Karpas-422 (cell line): ENCODE data around the gene TMEM132A. TPM values are rescaled to one million over a fixed set of nuclear protein-coding genes. Genes with fewer than 3 reads are reported as not detected.
"Not testable (repeated sequence)": the region's sequence is repeated elsewhere in the genome, so short reads cannot be mapped to it uniquely, and the experiment has no call there.

Experiments
- DNase-seq: peaks from one replicate; pipeline ENCODE4 v3.0.0-alpha.2; 2015
- H2AFZ ChIP-seq: fragments of 200-600 bp; sonication (generic); 2 replicates; pipeline ENCODE4 v1.6.1; 2014; ENCODE audit warnings: antibody characterized with exemption, low read length, mixed read lengths
- H3K27ac ChIP-seq: fragments of 200-600 bp; sonication (generic); 2 replicates; pipeline ENCODE4 v1.5.1; 2014; ENCODE audit warnings: mild to moderate bottlenecking, low read length, moderate library complexity
- H3K27me3 ChIP-seq: fragments of 200-600 bp; sonication (generic); 2 replicates; pipeline ENCODE4 v1.6.1; 2014; ENCODE audit warnings: low read length, mixed read lengths
- H3K36me3 ChIP-seq: fragments of 200-600 bp; sonication (generic); 2 replicates; pipeline ENCODE4 v1.6.1; 2014; ENCODE audit warnings: low read length, mixed read lengths; ENCODE audit not compliant: insufficient read depth
- H3K4me1 ChIP-seq: fragments of 200-600 bp; sonication (generic); 2 replicates; pipeline ENCODE4 v1.6.1; 2014; ENCODE audit warnings: mild to moderate bottlenecking, low read length, mixed read lengths
- H3K4me2 ChIP-seq: fragments of 200-600 bp; sonication (generic); 2 replicates; pipeline ENCODE4 v1.6.1; 2014; ENCODE audit warnings: low read length, low read depth, mild to moderate bottlenecking; ENCODE audit not compliant: poor library complexity, severe bottlenecking
- H3K4me3 ChIP-seq: fragments of 200-600 bp; sonication (generic); 2 replicates; pipeline ENCODE4 v1.5.1; 2014; ENCODE audit warnings: mild to moderate bottlenecking, antibody characterized with exemption, low read length, mixed read lengths
- H3K79me2 ChIP-seq: fragments of 200-600 bp; sonication (generic); 2 replicates; pipeline ENCODE4 v1.6.1; 2014; ENCODE audit warnings: mild to moderate bottlenecking, low read length, mixed read lengths
- H3K9ac ChIP-seq: fragments of 200-600 bp; sonication (generic); 2 replicates; pipeline ENCODE4 v1.6.0; 2014; ENCODE audit warnings: low read length
- H3K9me2 ChIP-seq: fragments of 200-600 bp; sonication (generic), shearing (Covaris generic); replicated peaks from 2 replicates; pipeline ENCODE4 v1.6.0; 2014; ENCODE audit warnings: mild to moderate bottlenecking, low read length, moderate library complexity; ENCODE audit not compliant: insufficient read depth
- H3K9me3 ChIP-seq: fragments of 300-700, 200-600 bp; sonication (generic); 2 replicates; pipeline ENCODE4 v1.6.1; 2014; ENCODE audit warnings: low read length, mixed read lengths
- H4K20me1 ChIP-seq: fragments of 200-600 bp; sonication (generic); 2 replicates; pipeline ENCODE4 v1.6.1; 2014; ENCODE audit warnings: mild to moderate bottlenecking, antibody characterized with exemption, low read length, low read depth; ENCODE audit not compliant: insufficient read depth
- total RNA-seq: library from RNA; depleted of rRNA; stranded (reverse); fragments of >200 nt; shearing (Covaris generic); gene quantifications from 2 replicates; pipeline ENCODE4 v1.2.3, GENCODE V29; 2014; ENCODE audit warnings: low replicate concordance

Gene TMEM132A
- total RNA-seq, 1 experiment from 2014 or later = 1.6 TPM

- no peak within 1 kb of the TSS for H3K4me3 ChIP-seq
- H3K9me3 ChIP-seq = no peaks in the 10 kb centered on the region
- no peak for DNase-seq
- no peak within 1 kb of the TSS for H3K27ac ChIP-seq
- no peak within 1 kb of the TSS for H2AFZ ChIP-seq
- H3K9ac ChIP-seq = no peak within 1 kb of the TSS
- H3K27me3 ChIP-seq = no peaks in the 10 kb centered on the region
- no peaks in the 10 kb centered on the region for H4K20me1 ChIP-seq
- H3K79me2 ChIP-seq = no peaks in the 10 kb centered on the region
- H3K4me2 ChIP-seq = no peak within 1 kb of the TSS
- H3K4me1 ChIP-seq = no peaks in the 10 kb centered on the region; the same call in 1 of the 2 replicates
- H3K9me2 ChIP-seq = no peaks in the 10 kb centered on the region
- no peaks in the 10 kb centered on the region for H3K36me3 ChIP-seq
Measured at GRCh38 chr11:60971520-60971919, 47.3 kb downstream of the TMEM132A start, which contains the start of gene CD6. Gene CD6 (plus strand): TSS chr11:60971680. CDS start chr11:60971866, 186 bp downstream.

GRCh38 chr11:60972182-60973030, 48.1 kb downstream of the TMEM132A start:
- no peaks in the 10 kb centered on the region for H4K20me1 ChIP-seq
- H2AFZ ChIP-seq = no peak overlapping the region
- H3K9ac ChIP-seq = no peak overlapping the region
- H3K9me3 ChIP-seq = no peaks in the 10 kb centered on the region
- H3K79me2 ChIP-seq = no peaks in the 10 kb centered on the region
- no peak overlapping the region for H3K4me2 ChIP-seq
- no peaks in the 10 kb centered on the region for H3K27me3 ChIP-seq
- no peak overlapping the region for H3K27ac ChIP-seq
- no peak overlapping the region for H3K4me3 ChIP-seq
- no peak for DNase-seq
- H3K4me1 ChIP-seq = peaks cover 4% of the 10 kb centered on the region
- H3K9me2 ChIP-seq = no peaks in the 10 kb centered on the region
- H3K36me3 ChIP-seq = no peaks in the 10 kb centered on the region

- H3K9ac ChIP-seq = no peak overlapping the region
- H3K27me3 ChIP-seq = no peaks in the 10 kb centered on the region
- H3K4me1 ChIP-seq = peaks cover 16% of the 10 kb centered on the region
- H2AFZ ChIP-seq = no peak overlapping the region
- H3K4me3 ChIP-seq = no peak overlapping the region
- no peaks in the 10 kb centered on the region for H3K79me2 ChIP-seq
- no peak for DNase-seq
- H3K9me2 ChIP-seq = no peaks in the 10 kb centered on the region
- no peak overlapping the region for H3K4me2 ChIP-seq
- no peaks in the 10 kb centered on the region for H3K9me3 ChIP-seq
- no peaks in the 10 kb centered on the region for H3K36me3 ChIP-seq
- H3K27ac ChIP-seq = no peak overlapping the region
- no peaks in the 10 kb centered on the region for H4K20me1 ChIP-seq
Measured at GRCh38 chr11:60973699-60974098, 49.4 kb downstream of the TMEM132A start.

- H4K20me1 ChIP-seq, H3K9ac ChIP-seq, H2AFZ ChIP-seq, H3K4me2 ChIP-seq, H3K27me3 ChIP-seq, H3K9me2 ChIP-seq, H3K27ac ChIP-seq, H3K36me3 ChIP-seq, H3K9me3 ChIP-seq, H3K4me3 ChIP-seq, DNase-seq, H3K79me2 ChIP-seq: not testable (repeated sequence)
- peaks cover 22% of the 10 kb centered on the region for H3K4me1 ChIP-seq
Measured at GRCh38 chr11:60974316-60974715, 50.1 kb downstream of the TMEM132A start.

- Histone ChIP-seq H3K4me2 (no peak overlapping the region), H3K79me2 (no peaks in the 10 kb centered on the region), H3K36me3 (no peaks in the 10 kb centered on the region), H3K9me2 (no peaks in the 10 kb centered on the region), H2AFZ (no peak overlapping the region), H4K20me1 (no peaks in the 10 kb centered on the region), H3K9ac (no peak overlapping the region), H3K9me3 (no peaks in the 10 kb centered on the region), H3K4me3 (no peak overlapping the region), H3K27ac (no peak overlapping the region), H3K4me1 (peaks cover 22% of the 10 kb centered on the region), H3K27me3 (no peaks in the 10 kb centered on the region)
- no peak for DNase-seq
Measured at GRCh38 chr11:60974726-60975125, 50.5 kb downstream of the TMEM132A start.

DNA sequence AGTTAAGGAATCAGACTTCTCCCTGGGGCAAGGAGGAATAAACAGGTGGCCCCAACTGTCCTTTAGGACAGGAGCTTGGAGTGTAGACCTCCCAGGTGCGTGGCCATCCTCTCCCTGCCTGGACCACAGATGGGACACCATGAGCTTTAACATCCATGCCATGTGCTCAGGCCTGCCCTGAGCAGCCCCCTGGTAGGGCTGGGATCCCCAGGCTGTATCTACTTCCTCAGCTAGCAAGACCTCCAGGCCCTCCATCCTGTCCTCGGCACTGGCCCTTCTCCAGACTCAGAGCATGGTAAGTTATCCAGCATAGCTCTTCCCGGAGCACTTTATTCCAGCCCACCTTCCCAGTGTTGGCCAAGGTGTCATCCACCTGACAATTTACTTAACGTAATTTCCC, 53.0 kb downstream of the TMEM132A start:
- Histone ChIP-seq H3K9me2 (no peaks in the 10 kb centered on the region), H3K9me3 (no peaks in the 10 kb centered on the region), H3K4me2 (peak overlapping the region; percentile 17), H4K20me1 (no peaks in the 10 kb centered on the region), H3K4me3 (no peak overlapping the region), H3K36me3 (no peaks in the 10 kb centered on the region), H3K9ac (no peak overlapping the region), H3K4me1 (peaks cover 22% of the 10 kb centered on the region), H3K79me2 (no peaks in the 10 kb centered on the region), H2AFZ (no peak overlapping the region), H3K27me3 (no peaks in the 10 kb centered on the region), H3K27ac (no peak overlapping the region)
- DNase-seq = no peak

GRCh38 chr11:60977836-60978235, 53.6 kb downstream of the TMEM132A start:
- H3K9me3 ChIP-seq = no peaks in the 10 kb centered on the region
- no peak overlapping the region for H3K9ac ChIP-seq
- no peak overlapping the region for H2AFZ ChIP-seq
- H3K27me3 ChIP-seq = no peaks in the 10 kb centered on the region
- no peaks in the 10 kb centered on the region for H3K36me3 ChIP-seq
- peak overlapping the region; percentile 17 for H3K4me2 ChIP-seq
- no peaks in the 10 kb centered on the region for H3K9me2 ChIP-seq
- DNase-seq = no peak
- no peak overlapping the region for H3K27ac ChIP-seq
- no peaks in the 10 kb centered on the region for H3K79me2 ChIP-seq
- H4K20me1 ChIP-seq = no peaks in the 10 kb centered on the region
- no peak overlapping the region for H3K4me3 ChIP-seq
- H3K4me1 ChIP-seq = peaks cover 22% of the 10 kb centered on the region

DNA sequence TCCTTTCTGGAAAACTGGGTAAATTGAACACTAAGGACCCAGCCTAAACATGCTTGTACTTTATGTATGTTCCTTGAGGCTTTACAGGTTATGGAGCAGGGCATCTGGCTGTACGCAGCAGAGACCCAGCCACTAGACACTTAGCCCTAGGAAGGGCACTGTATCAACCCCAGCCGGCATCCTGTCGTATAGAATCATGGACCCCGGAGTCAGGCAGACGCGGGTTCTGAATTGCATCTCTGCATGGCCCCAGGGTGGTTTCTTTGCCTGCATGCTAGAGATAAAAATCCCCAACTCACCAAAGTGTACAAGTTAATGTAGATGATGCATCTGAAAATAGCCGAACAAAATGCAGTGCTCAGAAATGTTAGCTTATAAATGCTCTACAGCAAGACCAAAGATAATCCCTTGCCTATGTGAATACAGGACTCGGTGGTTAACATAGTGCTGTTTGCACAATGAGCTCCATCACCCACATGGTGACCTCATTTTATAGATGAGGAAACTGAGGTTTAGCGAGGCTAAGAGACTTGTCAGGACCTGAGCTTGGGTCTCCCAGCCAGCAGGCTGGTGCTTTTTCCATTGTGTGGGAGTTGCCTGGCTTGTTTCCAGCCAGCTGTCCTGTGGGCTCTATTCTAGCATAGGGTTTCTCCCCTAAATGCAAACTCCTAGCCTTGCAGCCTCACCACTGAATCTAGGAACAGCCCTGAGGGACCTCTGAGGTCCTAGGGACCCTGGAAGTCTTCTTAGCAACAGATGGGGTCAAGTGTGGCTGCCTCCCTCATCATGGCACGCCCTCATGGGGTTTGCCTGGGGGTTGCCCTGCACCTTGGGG, 54.5 kb downstream of the TMEM132A start:
- Histone ChIP-seq H3K4me2 (no peak overlapping the region), H3K27me3 (no peaks in the 10 kb centered on the region), H3K4me1 (peaks cover 22% of the 10 kb centered on the region), H3K9me2 (no peaks in the 10 kb centered on the region), H3K79me2 (no peaks in the 10 kb centered on the region), H3K36me3 (no peaks in the 10 kb centered on the region), H3K27ac (no peak overlapping the region), H4K20me1 (no peaks in the 10 kb centered on the region), H3K4me3 (no peak overlapping the region), H3K9ac (no peak overlapping the region), H2AFZ (no peak overlapping the region), H3K9me3 (no peaks in the 10 kb centered on the region)
- DNase-seq = no peak
